SK-N-SH (cell line): ENCODE results near the gene TRANK1. TPM values are rescaled to one million over a fixed set of nuclear protein-coding genes. Genes with fewer than 3 reads are reported as not detected.

ENCODE experiments used
- CTCF ChIA-PET: fragments of 300-600, 350-600 bp; formaldehyde crosslinking; extraction: SDS; loops from one replicate; lab custom pipeline; 2021; lab: Yijun Ruan, JAX
- POLR2A ChIA-PET: fragments of 350-600 bp; sonication (Branson Sonifier 250); formaldehyde crosslinking; extraction: SDS; loops from one replicate; lab custom pipeline; 2020; ENCODE audit warnings: antibody characterized with exemption, inconsistent platforms; lab: Yijun Ruan, JAX
- DNase-seq: peaks from one replicate; pipeline ENCODE4 v3.0.0; 2012
- H2AFZ ChIP-seq: fragments of 200-600 bp; sonication (generic); 2 replicates; pipeline ENCODE4 v1.8.1; 2016; ENCODE audit warnings: antibody characterized with exemption, mild to moderate bottlenecking, low read depth
- H3F3A ChIP-seq: fragments of 200-600 bp; sonication (generic); replicated peaks from 2 replicates; pipeline ENCODE3; 2016; ENCODE audit warnings: antibody characterized with exemption, mild to moderate bottlenecking; ENCODE audit not compliant: insufficient read depth
- H3K27ac ChIP-seq, 2 experiments: fragments of 200-500 bp in 1 of 2; fragments of 200-600 bp in 1 of 2; sonication (Bioruptor generic) in 1 of 2; sonication (generic), shearing (Covaris generic) in 1 of 2; 2 replicates each; pipeline versions ENCODE4 v1.5.1 to v1.6.1; 2014 to 2016; ENCODE audit warnings: low read depth in 2 of 2, inconsistent platforms in 1 of 2, low read length in 1 of 2, mild to moderate bottlenecking in 1 of 2, mixed read lengths in 1 of 2
- H3K27me3 ChIP-seq: fragments of 200-600 bp; sonication (generic), shearing (Covaris generic); 2 replicates; pipeline ENCODE4 v1.6.1; 2016; ENCODE audit warnings: mixed run types; ENCODE audit not compliant: insufficient read depth
- H3K36me3 ChIP-seq, 2 experiments: fragments of 200-500 bp in 1 of 2; fragments of 200-600 bp in 1 of 2; sonication (Bioruptor generic) in 1 of 2; sonication (generic) in 1 of 2; replicated peaks in 1 of 2; 2 replicates each; pipeline versions ENCODE3 to v1.5.1; 2014 to 2016; ENCODE audit warnings: low read length in 1 of 2, mild to moderate bottlenecking in 1 of 2; ENCODE audit not compliant: insufficient read depth in 2 of 2, control insufficient read depth in 1 of 2
- H3K4me1 ChIP-seq, 2 experiments: fragments of 200-500 bp in 1 of 2; fragments of 200-600 bp in 1 of 2; sonication (Bioruptor generic) in 1 of 2; sonication (generic), shearing (Covaris generic) in 1 of 2; 2 replicates each; pipeline versions ENCODE4 v1.5.1 to v1.6.1; 2014 to 2016; ENCODE audit warnings: low read depth in 1 of 2, low read length in 1 of 2, mixed run types in 1 of 2; ENCODE audit not compliant: insufficient read depth in 2 of 2, control insufficient read depth in 1 of 2
- H3K4me2 ChIP-seq: fragments of 200-600 bp; sonication (generic), shearing (Covaris generic); 2 replicates; pipeline ENCODE4 v1.6.1; 2017; ENCODE audit warnings: mixed run types
- H3K4me3 ChIP-seq, 2 experiments: fragments of 200-500 bp in 1 of 2; fragments of 200-600 bp in 1 of 2; sonication (Bioruptor generic) in 1 of 2; sonication (generic), shearing (Covaris generic) in 1 of 2; 2 replicates each; pipeline versions ENCODE4 v1.5.1 to v1.8.1; 2014 to 2016; ENCODE audit warnings: low read depth in 2 of 2, inconsistent platforms in 1 of 2, low read length in 1 of 2, mild to moderate bottlenecking in 1 of 2, mixed read lengths in 1 of 2, moderate library complexity in 1 of 2
- H3K79me2 ChIP-seq: fragments of 200-600 bp; sonication (generic); 2 replicates; pipeline ENCODE4 v1.8.1; 2017; ENCODE audit warnings: mild to moderate bottlenecking; ENCODE audit not compliant: insufficient read depth
- H3K9ac ChIP-seq: fragments of 200-600 bp; sonication (generic); 2 replicates; pipeline ENCODE4 v1.6.1; 2017; ENCODE audit warnings: mixed run types
- H3K9me2 ChIP-seq: fragments of 200-600 bp; sonication (generic); 2 replicates; pipeline ENCODE4 v1.6.1; 2017; ENCODE audit warnings: mixed run types
- H3K9me3 ChIP-seq: fragments of 200-600 bp; sonication (generic); 2 replicates; pipeline ENCODE4 v1.6.1; 2017; ENCODE audit warnings: mixed run types, mild to moderate bottlenecking, moderate library complexity
- H4K20me1 ChIP-seq: fragments of 200-600 bp; sonication (generic); 2 replicates; pipeline ENCODE4 v1.6.1; 2017; ENCODE audit warnings: mild to moderate bottlenecking, mixed run types; ENCODE audit not compliant: insufficient read depth
- CHD2 ChIP-seq: fragments of 150-350 bp; IDR thresholded peaks from 2 replicates; pipeline ENCODE4 v1.6.1; 2018; ENCODE audit warnings: low read length; ENCODE audit not compliant: partially characterized antibody
- CTCF ChIP-seq: fragments of 200-600 bp; sonication (generic); IDR thresholded peaks from 2 replicates; pipeline ENCODE4 v1.6.1; 2017; ENCODE audit warnings: antibody characterized with exemption, mild to moderate bottlenecking, moderate library complexity
- EP300 ChIP-seq, 2 experiments: IDR thresholded peaks; 2 replicates each; pipeline versions ENCODE4 v1.4.0 to v1.6.1; 2012; ENCODE audit warnings: borderline replicate concordance in 1 of 2, low read depth in 1 of 2, low read length in 1 of 2
- FOXJ3 ChIP-seq: sonication (generic); formaldehyde crosslinking; IDR thresholded peaks from 2 replicates; pipeline ENCODE4 v1.5.1; 2020; ENCODE audit warnings: mild to moderate bottlenecking, missing genetic modification reagents
- GATA2 ChIP-seq: sonication (generic); formaldehyde crosslinking; IDR thresholded peaks from 2 replicates; pipeline ENCODE4 v1.5.0; 2020; ENCODE audit warnings: mild to moderate bottlenecking, missing genetic modification reagents
- NRF1 ChIP-seq: IDR thresholded peaks from 2 replicates; pipeline ENCODE4 v1.6.1; 2012; ENCODE audit warnings: low read depth, mild to moderate bottlenecking, low read length
- PBX3 ChIP-seq: IDR thresholded peaks from 2 replicates; pipeline ENCODE4; 2012
- RCOR1 ChIP-seq: fragments of 150-350 bp; IDR thresholded peaks from 2 replicates; pipeline ENCODE4 v1.6.1; 2017; ENCODE audit warnings: antibody characterized with exemption, low read length
- RFX5 ChIP-seq: IDR thresholded peaks from 2 replicates; pipeline ENCODE4 v1.6.1; 2012; ENCODE audit warnings: mild to moderate bottlenecking, improper control_type of control experiment, low read length
- TAF1 ChIP-seq: IDR thresholded peaks from 2 replicates; pipeline ENCODE4 v1.6.1; 2012; ENCODE audit warnings: low read depth, mild to moderate bottlenecking, low read length, moderate library complexity, borderline replicate concordance
- TCF12 ChIP-seq: IDR thresholded peaks from 2 replicates; pipeline ENCODE4 v1.4.0; 2012
- TEAD4 ChIP-seq: IDR thresholded peaks from 2 replicates; pipeline ENCODE4 v1.4.0; 2012; ENCODE audit warnings: mild to moderate bottlenecking, borderline replicate concordance; ENCODE audit not compliant: insufficient read depth
- USF2 ChIP-seq: fragments of 150-350 bp; IDR thresholded peaks from 2 replicates; pipeline ENCODE4 v1.6.1; 2017; ENCODE audit warnings: antibody characterized with exemption, low read length, low read depth, borderline replicate concordance
- YY1 ChIP-seq: IDR thresholded peaks from 2 replicates; pipeline ENCODE4 v1.4.0; 2012; ENCODE audit warnings: low read depth, mild to moderate bottlenecking
- WGBS: methylation state at CpG from one replicate; pipeline ENCODE4 v1.1.6; 2017; ENCODE audit warnings: low lambda C conversion rate; 5-methylcytosine and 5-hydroxymethylcytosine counted together
- polyA plus RNA-seq, 3 experiments: library from polyadenylated mRNA; depleted of rRNA; stranded (reverse); fragments of >200 nt; gene quantifications; 2 replicates each; pipeline ENCODE4 v1.2.3, GENCODE V29; 2012

TRANK1 gene
- polyA plus RNA-seq, 1 of the 3 experiments (the other 2 are of a cell fraction), result 0.16 TPM

GRCh38 chr3:36894914-36895313, 49.9 kb downstream of the TRANK1 start:
- Histone ChIP-seq H3K4me2 (no peak overlapping the region), H3K4me1 (peaks cover 0 to 13% of the 10 kb centered on the region in 2 experiments; a peak in 2 of 4 replicates), H3K27ac (no peak overlapping the region), H2AFZ (no peak overlapping the region), H3K9me2 (no peaks in the 10 kb centered on the region), H3F3A (no peaks in the 10 kb centered on the region), H3K79me2 (no peaks in the 10 kb centered on the region), H4K20me1 (no peaks in the 10 kb centered on the region), H3K36me3 (no peaks in the 10 kb centered on the region), H3K9ac (no peak overlapping the region), H3K4me3 (no peak overlapping the region), H3K9me3 (no peaks in the 10 kb centered on the region), H3K27me3 (no peaks in the 10 kb centered on the region)
- no peak for TF ChIP-seq TAF1
- TF ChIP-seq RCOR1, result no peak
- POLR2A ChIA-PET, result no interaction called here
- 92% methylated on average over 1 of the region's 1 CpG for WGBS
- DNase-seq, result no peak
- CTCF ChIA-PET, result no interaction called here

GRCh38 chr3:36893826-36894225, 51.0 kb downstream of the TRANK1 start:
- H3K27ac ChIP-seq, result no peak overlapping the region
- H3K4me1 ChIP-seq, result peaks cover 0 to 13% of the 10 kb centered on the region in 2 experiments; a peak in 2 of 4 replicates
- no peak overlapping the region for H3K4me2 ChIP-seq
- no peaks in the 10 kb centered on the region for H3K9me2 ChIP-seq
- 44% methylated on average over 1 of the region's 1 CpG for WGBS
- no peak overlapping the region for H3K4me3 ChIP-seq
- no peaks in the 10 kb centered on the region for H3K27me3 ChIP-seq
- TF ChIP-seq CTCF (no peak), EP300 (IDR thresholded peaks at IDR 0.05; ENCODE audit: borderline replicate concordance in 1 of 2, low read depth in 1 of 2, low read length in 1 of 2) (no peak), CHD2 (no peak), NRF1 (no peak), TCF12 (no peak)
- TF ChIP-seq, all 33 proteins: peak for 0
- Histone ChIP-seq H3F3A (no peaks in the 10 kb centered on the region), H4K20me1 (no peaks in the 10 kb centered on the region), H3K9me3 (no peaks in the 10 kb centered on the region), H3K79me2 (no peaks in the 10 kb centered on the region), H3K9ac (no peak overlapping the region), H3K36me3 (no peaks in the 10 kb centered on the region), H2AFZ (no peak overlapping the region)
- CTCF ChIA-PET, result no interaction called here
- no peak for DNase-seq
- POLR2A ChIA-PET, result interaction anchor here (0.6 kb wide), 1 partner anchor 28 kb away, joined by 4 read pairs; no protein-coding TSS in a partner anchor

DNA sequence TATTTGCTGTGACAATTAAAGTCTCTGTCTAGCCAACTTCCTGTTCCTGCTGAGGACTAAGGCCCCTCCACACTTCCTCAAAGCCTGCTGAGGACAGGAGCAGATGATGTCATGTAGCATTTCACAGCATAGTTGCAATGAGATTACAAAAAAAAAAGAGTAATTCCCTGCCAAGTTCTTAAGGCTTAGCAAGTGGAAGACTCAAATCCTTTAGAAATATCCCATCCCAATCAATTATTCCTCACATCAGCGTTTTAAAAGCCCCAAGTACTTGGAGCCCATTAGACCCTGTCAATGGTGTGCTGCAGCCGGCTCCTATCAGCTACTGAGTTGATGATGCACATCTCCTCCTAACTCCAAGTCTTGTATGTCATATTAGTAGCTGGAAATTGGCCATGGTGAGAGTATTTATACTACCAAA, 51.7 kb downstream of the TRANK1 start:
- no peak overlapping the region for H3K27ac ChIP-seq
- CTCF ChIA-PET, result no interaction called here
- TF ChIP-seq TEAD4, result no peak
- TF ChIP-seq USF2, result no peak
- no peak for TF ChIP-seq RCOR1
- no peak for TF ChIP-seq FOXJ3 (CRISPR knock-in tag)
- TF ChIP-seq PBX3, result no peak
- no peak for TF ChIP-seq TAF1
- no peak for TF ChIP-seq RFX5
- TF ChIP-seq YY1, result no peak
- no peak for TF ChIP-seq GATA2
- TF ChIP-seq EP300 (IDR thresholded peaks at IDR 0.05; ENCODE audit: borderline replicate concordance in 1 of 2, low read depth in 1 of 2, low read length in 1 of 2), result no peak

More for the DNA sequence above, 51.7 kb downstream of the TRANK1 start:
- no peak overlapping the region for H3K4me3 ChIP-seq
- H3K9ac ChIP-seq, result no peak overlapping the region
- DNase-seq, result no peak
- no peaks in the 10 kb centered on the region for H3F3A ChIP-seq
- no peaks in the 10 kb centered on the region for H3K9me3 ChIP-seq
- H2AFZ ChIP-seq, result 0 out of 2 replicates have a peak overlapping the region, but pooled peaks have one; percentile 1
- no peak overlapping the region for H3K4me2 ChIP-seq
- H3K27me3 ChIP-seq, result no peaks in the 10 kb centered on the region
- no peaks in the 10 kb centered on the region for H4K20me1 ChIP-seq
- no peaks in the 10 kb centered on the region for H3K79me2 ChIP-seq
- no peaks in the 10 kb centered on the region for H3K9me2 ChIP-seq
- no peaks in the 10 kb centered on the region for H3K36me3 ChIP-seq
- POLR2A ChIA-PET, result interaction anchor here (0.6 kb wide), 1 partner anchor 29 kb away, joined by 4 read pairs; no protein-coding TSS in a partner anchor
- peaks cover 0 to 13% of the 10 kb centered on the region in 2 experiments; a peak in 2 of 4 replicates for H3K4me1 ChIP-seq
- 63% methylated on average over 2 of the region's 2 CpGs for WGBS
